Stimulated activated CD4-positive, alpha-beta T cell treated with anti-CD3 and anti-CD28 coated beads, Interleukin-4, amount 100 ng/mL, for 48 hours (primary cell): ENCODE data around the gene PTPRK.

ENCODE experiments used
- DNase-seq, 2 donors: peaks; one replicate each; pipeline ENCODE4 v3.0.0-alpha.2; 2020; ENCODE audit warnings: low read depth in 2 of 2

PTPRK gene

DNA sequence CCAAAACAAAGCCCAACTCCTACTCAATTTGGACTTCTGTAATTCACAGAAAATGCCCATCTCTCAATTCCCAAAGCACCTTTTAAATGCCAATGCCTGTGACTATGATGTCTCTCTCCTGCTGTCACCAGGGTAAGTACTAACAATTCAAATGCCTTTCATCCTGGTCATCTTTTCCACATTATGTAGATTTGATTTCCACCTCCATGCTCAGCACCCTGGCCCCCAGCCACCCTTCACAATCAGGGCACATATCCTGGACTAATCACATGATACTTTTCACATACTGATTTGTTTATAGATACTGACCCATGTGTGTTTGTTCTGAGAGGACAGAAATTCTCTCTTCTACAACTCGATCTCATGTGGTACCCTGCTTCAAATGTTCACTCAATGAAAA lies 236.3 kb downstream of the PTPRK start:
- no peak for DNase-seq

DNA sequence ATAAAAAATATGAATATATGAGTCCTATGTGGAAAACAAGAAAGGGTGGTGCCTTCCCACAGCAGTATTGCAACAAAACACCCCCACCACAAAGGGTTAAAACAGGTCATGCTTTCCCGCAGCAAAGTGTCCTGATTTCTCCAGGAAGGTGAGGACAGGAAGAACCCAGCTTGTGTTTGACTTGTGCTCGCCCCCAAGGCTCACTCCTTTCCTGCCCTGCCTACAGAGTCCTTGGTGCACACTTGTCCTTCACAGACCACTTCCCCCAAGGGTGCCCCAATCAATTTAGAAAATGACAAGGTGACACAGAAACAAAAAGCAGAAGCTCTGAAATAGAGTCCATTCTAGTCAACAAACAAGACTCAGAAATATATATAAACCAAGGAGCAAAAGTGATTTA lies 237.4 kb downstream of the PTPRK start:
- DNase-seq, result no peak

DNA sequence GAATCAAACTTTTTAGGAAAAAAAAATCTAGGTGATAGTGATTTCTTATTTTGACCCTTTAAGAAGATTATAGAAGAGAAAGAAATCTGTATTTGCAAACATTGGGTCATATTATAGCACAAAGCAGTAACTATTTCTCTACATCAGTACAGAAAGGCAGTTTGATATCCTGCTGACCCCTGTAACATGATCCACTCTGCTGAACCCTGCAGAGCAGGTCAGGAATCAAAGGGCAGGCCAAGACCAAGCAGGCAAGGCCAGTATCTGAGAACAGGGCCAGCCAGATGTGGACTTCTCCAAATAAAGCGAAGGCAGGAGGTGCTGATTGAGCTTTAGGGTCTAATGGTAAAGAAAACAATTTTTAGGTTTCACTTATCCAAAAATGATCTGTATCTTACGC lies 239.4 kb downstream of the PTPRK start:
- DNase-seq, result no peak

GRCh38 chr6:128280066-128280465 lies 240.3 kb downstream of the PTPRK start:
- no peak for DNase-seq

- DNase-seq, result no peak
Measured at GRCh38 chr6:128278836-128279235, 241.6 kb downstream of the PTPRK start.

DNA sequence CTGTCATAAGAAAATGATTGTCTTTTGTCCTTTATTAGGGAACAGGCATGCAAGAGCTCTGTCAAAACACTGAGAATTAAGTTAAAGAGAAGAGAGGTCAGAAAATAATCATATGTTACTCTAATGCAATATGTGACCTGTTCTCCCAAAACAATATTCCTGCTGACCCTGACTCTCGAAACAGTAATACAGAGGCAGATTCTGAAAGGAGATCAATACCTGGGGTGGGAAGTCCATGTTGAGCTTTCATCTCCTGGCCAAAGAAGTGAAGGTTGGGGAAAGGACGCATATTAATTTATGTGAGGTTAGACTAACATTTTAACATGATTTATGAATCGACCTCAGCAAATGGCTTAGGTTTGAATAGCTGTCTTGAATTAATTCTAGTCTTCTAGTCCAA lies 243.0 kb downstream of the PTPRK start:
- DNase-seq, result no peak

DNA sequence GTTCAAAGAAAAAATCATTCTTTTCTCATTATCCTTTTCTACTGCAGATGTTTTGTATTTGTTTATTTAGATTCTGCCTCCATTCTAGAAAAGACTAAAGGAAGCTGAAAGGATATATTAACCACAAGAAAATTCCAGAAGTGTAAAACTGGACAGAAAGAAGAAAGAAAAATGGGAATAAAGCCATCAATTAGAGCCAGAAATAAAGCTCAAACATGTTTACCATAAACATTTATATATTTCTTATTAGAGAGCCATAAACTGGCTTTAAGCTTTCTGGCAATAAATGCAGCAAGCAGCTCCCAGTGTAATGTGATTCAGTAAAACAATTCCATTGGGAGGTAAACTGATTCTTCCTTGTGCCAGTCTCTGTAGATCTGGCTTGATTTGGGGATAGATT lies 244.1 kb downstream of the PTPRK start:
- no peak for DNase-seq

DNA sequence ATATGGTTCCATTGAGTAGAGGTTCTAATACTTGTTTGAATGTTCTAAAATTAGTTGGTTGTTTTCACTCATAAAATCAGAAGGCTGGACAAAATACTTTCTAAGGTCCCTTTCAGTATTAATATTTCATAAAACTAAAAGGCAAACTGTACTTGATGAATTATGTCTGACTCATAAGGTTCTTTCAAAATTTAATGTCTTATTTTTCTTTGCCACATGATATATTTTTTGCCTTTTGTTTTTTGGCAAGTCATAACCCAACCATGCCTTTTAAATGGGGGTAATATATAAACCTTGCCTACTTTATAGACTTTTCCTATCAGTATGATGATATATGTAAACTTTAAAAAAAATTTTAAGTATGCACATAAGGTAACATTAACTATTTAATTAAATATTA lies 244.7 kb downstream of the PTPRK start:
- DNase-seq, result no peak

- DNase-seq, result no peak
Measured at GRCh38 chr6:128275030-128275429, 245.4 kb downstream of the PTPRK start.

DNA sequence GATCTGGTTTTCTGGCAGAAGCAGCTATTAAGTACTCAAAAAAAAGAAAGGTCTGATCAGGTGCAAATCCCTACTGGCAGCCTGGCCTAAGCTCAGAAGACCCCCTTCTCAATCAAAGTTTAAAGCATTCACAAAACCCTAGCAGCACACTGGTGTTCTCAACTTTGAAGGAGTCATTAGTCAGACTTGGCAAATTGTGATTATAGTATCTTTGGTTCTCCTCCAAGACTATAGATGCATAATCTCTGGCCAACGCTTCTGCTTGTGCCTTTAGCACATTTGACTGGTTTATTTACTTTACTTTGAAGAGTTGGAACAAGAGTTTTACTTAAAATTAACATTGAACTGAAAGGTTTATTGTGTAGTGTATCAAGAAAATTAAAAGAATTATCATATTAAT lies 248.9 kb downstream of the PTPRK start:
- DNase-seq, result no peak

- DNase-seq, result no peak
Measured at GRCh38 chr6:128271011-128271410, 249.4 kb downstream of the PTPRK start.

DNA sequence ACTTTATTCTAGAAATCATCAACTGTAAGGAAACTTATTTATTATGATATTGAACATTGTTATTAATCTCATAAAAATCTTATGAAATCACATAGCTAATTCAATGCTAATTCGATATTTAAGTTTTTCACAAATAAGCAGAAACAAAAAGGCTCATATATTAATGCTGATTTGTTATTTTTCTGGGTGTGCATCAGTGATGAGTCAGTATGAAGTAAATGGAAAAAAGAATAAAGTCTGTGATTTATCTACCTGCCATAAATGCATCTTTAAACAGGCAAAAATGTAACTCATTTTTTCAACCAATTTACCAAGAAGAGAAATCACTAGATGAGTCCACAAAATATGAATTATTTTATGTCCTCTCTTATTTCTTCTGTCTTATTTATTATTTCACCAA lies 253.5 kb downstream of the PTPRK start:
- no peak for DNase-seq

- no peak for DNase-seq
Measured at GRCh38 chr6:128265706-128266105, 254.7 kb downstream of the PTPRK start.

- DNase-seq, result no peak
Measured at GRCh38 chr6:128259730-128260685, 260.4 kb downstream of the PTPRK start.

DNA sequence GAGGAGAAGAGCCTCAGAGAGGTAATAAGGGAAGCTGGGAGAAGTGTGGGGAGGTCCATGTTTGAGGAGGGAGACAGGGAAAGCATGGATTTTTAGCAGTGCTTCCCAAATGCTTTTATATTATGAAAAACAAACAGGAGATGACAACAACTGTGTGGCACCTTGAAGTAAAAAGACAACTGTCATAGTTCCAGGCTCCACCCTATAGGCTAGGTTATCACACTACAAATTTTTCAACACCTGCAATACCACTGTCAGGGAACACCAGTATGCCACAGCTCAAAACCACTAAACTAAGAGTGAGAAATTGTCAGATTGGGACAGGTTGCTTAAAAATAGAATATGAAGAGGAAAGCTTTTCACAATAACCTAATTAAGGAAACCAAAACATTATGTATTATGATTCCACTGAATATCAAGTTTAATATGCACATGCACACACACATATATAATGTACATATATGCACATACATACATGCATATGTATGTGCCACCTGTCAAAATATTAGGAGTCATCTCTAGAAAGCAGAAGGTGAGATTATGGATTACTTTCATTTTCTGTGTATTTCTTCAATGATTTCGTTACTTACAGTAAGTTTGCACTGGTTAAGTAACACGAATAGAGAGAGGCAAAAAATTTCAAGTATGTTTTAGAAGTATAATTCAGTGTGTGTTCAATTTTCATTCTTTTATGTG lies 261.2 kb downstream of the PTPRK start:
- DNase-seq, result no peak

- no peak for DNase-seq
Measured at GRCh38 chr6:128256095-128256494, 264.3 kb downstream of the PTPRK start.

- DNase-seq, result peak in 1 of 2 donors; percentile 4
Measured at GRCh38 chr6:128252341-128253176, 267.8 kb downstream of the PTPRK start.

DNA sequence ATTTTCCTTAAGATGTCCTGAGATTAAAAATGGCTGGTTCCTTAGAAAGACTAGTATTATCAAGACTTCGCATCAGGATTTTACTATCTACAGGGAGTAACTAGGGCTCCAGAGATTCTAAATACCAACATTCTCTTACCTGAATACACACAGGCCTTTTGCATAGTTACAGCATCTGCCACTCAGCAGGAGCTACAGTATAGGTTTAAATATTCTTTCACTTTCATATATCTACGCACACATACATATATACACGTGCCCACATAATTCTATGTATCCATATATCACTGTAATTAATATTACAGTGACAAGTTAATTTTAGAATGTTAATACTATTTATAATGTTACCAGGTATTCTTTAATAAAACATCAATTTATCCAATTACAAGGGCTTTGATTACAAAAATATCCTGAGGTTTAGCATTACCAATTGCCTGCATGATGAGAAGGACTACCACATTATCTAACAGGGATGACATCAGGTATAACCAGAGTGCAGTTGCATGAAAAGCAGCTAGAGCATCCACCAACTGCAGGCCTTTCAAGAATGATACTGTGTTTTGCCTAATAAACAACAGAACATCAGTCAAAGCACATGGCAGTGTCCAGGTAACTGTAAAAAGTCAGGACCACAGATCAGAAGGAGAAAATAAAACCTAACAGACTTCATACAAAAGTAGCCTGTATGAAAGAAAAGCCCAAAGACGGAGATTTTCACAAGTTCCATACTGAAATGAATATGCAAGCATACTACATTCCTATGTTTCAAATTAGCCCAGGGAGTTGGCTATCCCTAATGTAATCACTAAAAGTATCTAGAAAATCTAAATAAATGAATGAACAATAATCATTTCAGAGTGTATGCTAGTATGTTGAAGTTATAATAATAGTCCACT lies 268.7 kb downstream of the PTPRK start:
- no peak for DNase-seq

DNA sequence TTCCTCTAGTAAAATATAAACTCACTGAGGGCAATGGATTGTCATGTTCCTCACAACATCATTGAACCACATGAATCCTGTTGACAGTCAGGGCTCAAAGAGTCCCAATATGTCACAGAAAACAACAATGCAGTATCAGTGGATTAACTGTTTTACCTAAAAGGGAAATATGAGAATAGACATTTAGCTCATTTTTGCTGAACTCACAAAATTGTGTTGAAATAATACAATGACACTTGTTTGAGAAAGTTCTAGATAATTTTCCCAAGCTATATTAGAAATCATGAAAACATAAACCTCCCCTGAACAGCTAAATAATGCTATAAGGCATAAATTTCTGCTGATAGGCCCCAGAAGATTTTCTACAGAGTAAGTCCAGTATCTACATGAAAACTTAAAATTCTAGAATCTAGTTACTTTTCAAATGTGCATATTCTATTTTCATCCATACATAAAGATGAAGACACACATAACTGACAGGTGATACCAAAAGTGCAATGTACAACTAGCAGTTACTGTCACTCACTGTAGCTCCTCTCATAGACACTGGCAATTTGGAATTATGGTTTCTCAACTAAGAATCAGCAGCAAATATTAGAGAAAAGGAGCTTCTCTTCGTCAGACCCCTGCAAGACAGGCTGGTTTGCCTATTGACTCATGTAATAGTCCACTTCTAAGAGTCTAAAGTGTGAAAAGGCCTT lies 269.9 kb downstream of the PTPRK start:
- no peak for DNase-seq

DNA sequence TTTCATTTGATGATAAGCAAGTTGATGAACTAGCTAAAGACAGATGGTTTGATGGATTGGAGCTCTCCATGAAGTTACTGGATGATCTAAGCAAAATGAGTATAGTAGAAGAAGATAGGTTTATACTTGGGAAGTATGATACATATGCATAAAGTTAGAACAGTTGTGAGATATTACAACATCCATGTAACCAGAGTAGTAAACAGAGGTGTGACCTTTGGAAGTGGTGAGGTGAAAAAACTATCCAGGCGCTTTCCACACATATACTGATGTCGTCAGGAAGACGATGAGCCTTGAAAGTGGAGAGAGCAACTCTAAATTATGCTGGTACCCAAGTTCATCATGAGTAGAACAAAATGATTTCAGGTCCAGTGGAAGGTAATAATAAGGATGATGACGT lies 271.0 kb downstream of the PTPRK start:
- DNase-seq, result no peak
